Activated T-helper 1 cell treated with Interleukin-2 at 50 U/mL for 16 hours (primary cell): ENCODE data around the gene VPS37C.
A peak's percentile ranks its signal among the peaks of the same experiment; 100 is the strongest.

Experiments
- DNase-seq: peaks from one replicate; pipeline ENCODE4 v3.0.0-alpha.2; 2020; ENCODE audit warnings: low read depth

VPS37C gene

GRCh38 chr11:61092908-61093763 lies 68.1 kb downstream of the VPS37C start:
- no peak for DNase-seq

- DNase-seq = no peak
These were observed 68.9 kb downstream of the VPS37C start for GRCh38 chr11:61092280-61092766.

- no peak for DNase-seq
These were observed 69.6 kb downstream of the VPS37C start for GRCh38 chr11:61091373-61092279.

- DNase-seq = no peak
These were observed 70.2 kb downstream of the VPS37C start for GRCh38 chr11:61090982-61091372.

- DNase-seq = no peak
These were observed 70.7 kb downstream of the VPS37C start for GRCh38 chr11:61090521-61090920.

- no peak for DNase-seq
These were observed 71.3 kb downstream of the VPS37C start for GRCh38 chr11:61089806-61090491.

- DNase-seq = no peak
These were observed 73.7 kb downstream of the VPS37C start for GRCh38 chr11:61087426-61088119.

GRCh38 chr11:61083601-61084147 lies 77.6 kb downstream of the VPS37C start:
- peak; percentile 52 for DNase-seq

- DNase-seq = no peak
These were observed 78.2 kb downstream of the VPS37C start for GRCh38 chr11:61082931-61083531.

- no peak for DNase-seq
These were observed 79.0 kb downstream of the VPS37C start for GRCh38 chr11:61082062-61082870.

- no peak for DNase-seq
These were observed 80.1 kb downstream of the VPS37C start for GRCh38 chr11:61080986-61081590.

- DNase-seq = no peak
These were observed 80.7 kb downstream of the VPS37C start for GRCh38 chr11:61080526-61080925.
